K562 (cell line): ENCODE results near the gene VDAC2. TPM values are rescaled to one million over a fixed set of nuclear protein-coding genes. Genes with fewer than 3 reads are reported as not detected.
A peak's percentile ranks its signal among the peaks of the same experiment; 100 is the strongest.

Source experiments
- CXXC5 ChIP-seq: fragments of 250-450 bp; sonication (Bioruptor Pico); IDR thresholded peaks from 2 replicates; pipeline ENCODE4 v1.8.0; 2022; ENCODE audit warnings: inconsistent platforms, mild to moderate bottlenecking, moderate library complexity
- HDGF ChIP-seq: fragments of 450-650 bp; IDR thresholded peaks from 2 replicates; pipeline ENCODE4 v1.6.1; 2016
- HMG20A ChIP-seq: fragments of 450-650 bp; formaldehyde crosslinking; conservative IDR thresholded peaks from 2 replicates; pipeline ENCODE4 v1.4.0; 2020; ENCODE audit warnings: mild to moderate bottlenecking, mixed read lengths
- MEF2A ChIP-seq: IDR thresholded peaks from 2 replicates; pipeline ENCODE4 v1.6.1; 2011; ENCODE audit warnings: low read depth, mild to moderate bottlenecking, low read length, moderate library complexity; ENCODE audit not compliant: control insufficient read depth
- NFE2 ChIP-seq: IDR thresholded peaks from 2 replicates; pipeline ENCODE4 v1.6.1; 2014; ENCODE audit warnings: antibody characterized with exemption, low read depth
- NFE2L1 ChIP-seq: fragments of 450-650 bp; IDR thresholded peaks from 2 replicates; pipeline ENCODE4 v1.6.1; 2016; ENCODE audit warnings: missing genetic modification characterization, low read depth, mild to moderate bottlenecking, missing compliant biosample characterization, moderate library complexity, borderline replicate concordance
- POLR2B ChIP-seq: fragments of 450-650 bp; IDR thresholded peaks from 2 replicates; pipeline ENCODE4 v1.6.1; 2018; ENCODE audit warnings: low read depth; ENCODE audit not compliant: partially characterized antibody
- PURB ChIP-seq: sonication (generic); formaldehyde crosslinking; IDR thresholded peaks from 2 replicates; pipeline ENCODE4 v1.9.0; 2021; ENCODE audit warnings: low read depth, mild to moderate bottlenecking, missing genetic modification reagents
- SIN3B ChIP-seq: fragments of 450-650 bp; IDR thresholded peaks from 2 replicates; pipeline ENCODE4 v1.6.1; 2017; ENCODE audit warnings: low read depth, mild to moderate bottlenecking, moderate library complexity
- ZNF3 ChIP-seq: fragments of 250-450 bp; sonication (Bioruptor Pico); IDR thresholded peaks from 2 replicates; pipeline ENCODE4 v1.5.0; 2021; ENCODE audit warnings: mild to moderate bottlenecking, moderate library complexity
- ZNF778 ChIP-seq: fragments of 450-650 bp; formaldehyde crosslinking; IDR thresholded peaks from 2 replicates; pipeline ENCODE4 v1.4.0; 2020; ENCODE audit warnings: mild to moderate bottlenecking, moderate library complexity
- polyA plus RNA-seq, 8 experiments: library from polyadenylated mRNA; depleted of rRNA in 4 of 8; stranded (reverse) in 5 of 8; unstranded in 3 of 8; fragments of >200 nt; fragmentation: Nextera tagmentation in 2 of 8; fragmentation: Illumina TruSeq in 1 of 8; extraction: Ambion mirVana in 2 of 8; extraction: Trizol in 1 of 8; gene quantifications; 2 replicates each; pipeline versions ENCODE4 v1.2.1 to v1.2.3, GENCODE V29; 2011 to 2014; ENCODE audit warnings: inconsistent platforms in 1 of 8, missing spikeins in 1 of 8
- total RNA-seq, 7 experiments: library from RNA; depleted of rRNA in 6 of 7; stranded (reverse); fragments of >200 nt in 6 of 7; fragmentation: Illumina TruSeq in 2 of 7; extraction: Trizol in 2 of 7; gene quantifications; 2 replicates each; pipeline versions ENCODE4 v1.2.1 to v1.2.3, GENCODE V29; 2011 to 2021; ENCODE audit warnings: low replicate concordance in 1 of 7
- TF ChIP-seq, protein P1 (sequence below): fragments of 450-650 bp; IDR thresholded peaks from 2 replicates; pipeline ENCODE4 v1.7.1; 2018; ENCODE audit warnings: mild to moderate bottlenecking, low read depth; ENCODE audit not compliant: partially characterized antibody
- TF ChIP-seq, protein P2 (sequence below), 2 experiments: IDR thresholded peaks; 2 replicates each; pipeline ENCODE4 v1.6.1; 2011; ENCODE audit warnings: borderline replicate concordance in 1 of 2, control low read depth in 1 of 2, low read depth in 1 of 2, low read length in 1 of 2, mild to moderate bottlenecking in 1 of 2, mixed read lengths in 1 of 2, moderate library complexity in 1 of 2; ENCODE audit not compliant: insufficient read depth in 1 of 2, insufficient read length in 1 of 2, poor library complexity in 1 of 2, severe bottlenecking in 1 of 2; ENCODE audit errors: extremely low read depth in 1 of 2
- TF ChIP-seq, protein P3 (sequence below), 2 experiments: fragments of 250-450 bp in 1 of 2; fragments of 450-650 bp in 1 of 2; sonication (Bioruptor Pico) in 1 of 2; IDR thresholded peaks; 2 replicates each; pipeline versions ENCODE4 v1.6.1 to v1.8.0; 2016 to 2021; ENCODE audit warnings: mild to moderate bottlenecking in 2 of 2, moderate library complexity in 2 of 2, missing compliant biosample characterization in 1 of 2, missing genetic modification characterization in 1 of 2
- TF ChIP-seq, protein P4 (sequence below): sonication (generic); formaldehyde crosslinking; IDR thresholded peaks from 2 replicates; pipeline ENCODE4 v1.9.0; 2022; ENCODE audit warnings: mild to moderate bottlenecking, missing genetic modification reagents
- TF ChIP-seq, protein P5 (sequence below): sonication (generic); formaldehyde crosslinking; IDR thresholded peaks from 2 replicates; pipeline ENCODE4 v1.8.0; 2023; ENCODE audit warnings: mild to moderate bottlenecking, missing genetic modification reagents
- TF ChIP-seq, protein P6 (sequence below): fragments of 250-450 bp; sonication (Bioruptor Pico); IDR thresholded peaks from 2 replicates; pipeline ENCODE4 v1.4.0; 2020; ENCODE audit warnings: mild to moderate bottlenecking, moderate library complexity

VDAC2 gene
- total and polyA plus RNA-seq, 9 of the 15 experiments (the other 6 are each of a cell fraction or from before 2014, with no cell fraction given) = 139 to 450 (median 250) TPM

DNA sequence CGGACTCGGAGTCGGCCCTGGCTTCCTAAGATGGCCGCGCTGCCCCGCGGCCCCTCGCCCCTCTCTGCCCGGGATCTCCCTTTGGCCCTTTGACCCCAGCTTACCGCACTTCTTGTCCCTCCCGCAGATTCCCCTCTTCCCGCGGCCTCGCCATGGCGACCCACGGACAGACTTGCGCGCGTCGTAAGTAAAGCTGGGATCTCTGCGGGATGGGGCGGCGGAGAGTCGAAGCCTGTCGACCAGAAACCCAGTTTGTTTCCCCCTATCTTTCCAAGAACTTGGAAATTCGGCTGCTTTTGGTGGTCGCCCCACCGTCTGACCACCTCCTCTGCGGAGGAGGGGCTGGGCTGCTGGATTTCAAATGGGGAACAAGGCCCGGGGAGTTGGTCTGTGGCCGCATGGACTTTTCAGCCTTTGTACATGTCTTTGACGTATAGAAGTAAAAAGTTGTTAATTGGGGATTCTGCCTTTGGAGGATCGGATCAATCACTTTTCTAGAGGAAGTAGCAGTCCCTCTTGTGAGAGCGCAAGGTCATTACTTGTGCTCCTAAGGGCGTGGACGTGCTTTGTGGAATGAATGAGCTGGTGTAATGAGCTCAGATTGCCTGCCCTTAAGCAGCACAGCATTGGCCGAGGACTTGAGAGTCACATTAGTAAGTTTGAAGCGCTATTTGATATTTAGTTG is 553 bp downstream of the VDAC2 start (continued):
- TF ChIP-seq, protein P1, sequence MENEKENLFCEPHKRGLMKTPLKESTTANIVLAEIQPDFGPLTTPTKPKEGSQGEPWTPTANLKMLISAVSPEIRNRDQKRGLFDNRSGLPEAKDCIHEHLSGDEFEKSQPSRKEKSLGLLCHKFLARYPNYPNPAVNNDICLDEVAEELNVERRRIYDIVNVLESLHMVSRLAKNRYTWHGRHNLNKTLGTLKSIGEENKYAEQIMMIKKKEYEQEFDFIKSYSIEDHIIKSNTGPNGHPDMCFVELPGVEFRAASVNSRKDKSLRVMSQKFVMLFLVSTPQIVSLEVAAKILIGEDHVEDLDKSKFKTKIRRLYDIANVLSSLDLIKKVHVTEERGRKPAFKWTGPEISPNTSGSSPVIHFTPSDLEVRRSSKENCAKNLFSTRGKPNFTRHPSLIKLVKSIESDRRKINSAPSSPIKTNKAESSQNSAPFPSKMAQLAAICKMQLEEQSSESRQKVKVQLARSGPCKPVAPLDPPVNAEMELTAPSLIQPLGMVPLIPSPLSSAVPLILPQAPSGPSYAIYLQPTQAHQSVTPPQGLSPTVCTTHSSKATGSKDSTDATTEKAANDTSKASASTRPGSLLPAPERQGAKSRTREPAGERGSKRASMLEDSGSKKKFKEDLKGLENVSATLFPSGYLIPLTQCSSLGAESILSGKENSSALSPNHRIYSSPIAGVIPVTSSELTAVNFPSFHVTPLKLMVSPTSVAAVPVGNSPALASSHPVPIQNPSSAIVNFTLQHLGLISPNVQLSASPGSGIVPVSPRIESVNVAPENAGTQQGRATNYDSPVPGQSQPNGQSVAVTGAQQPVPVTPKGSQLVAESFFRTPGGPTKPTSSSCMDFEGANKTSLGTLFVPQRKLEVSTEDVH = no peak
- TF ChIP-seq ZNF3 (no peak), HMG20A (CRISPR knock-in tag) (no peak), SIN3B (no peak), NFE2L1 (tag) (no peak), MEF2A (no peak), HDGF (0 out of 2 replicates have a peak, but pooled peaks have one; percentile 38), ZNF778 (CRISPR knock-in tag) (no peak), CXXC5 (CRISPR knock-in tag) (no peak), PURB (CRISPR knock-in tag) (no peak), POLR2B (no peak), NFE2 (no peak)
- TF ChIP-seq, protein P2, sequence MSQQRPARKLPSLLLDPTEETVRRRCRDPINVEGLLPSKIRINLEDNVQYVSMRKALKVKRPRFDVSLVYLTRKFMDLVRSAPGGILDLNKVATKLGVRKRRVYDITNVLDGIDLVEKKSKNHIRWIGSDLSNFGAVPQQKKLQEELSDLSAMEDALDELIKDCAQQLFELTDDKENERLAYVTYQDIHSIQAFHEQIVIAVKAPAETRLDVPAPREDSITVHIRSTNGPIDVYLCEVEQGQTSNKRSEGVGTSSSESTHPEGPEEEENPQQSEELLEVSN (IDR thresholded peaks at IDR 0.05; ENCODE audit: borderline replicate concordance in 1 of 2, extremely low read depth in 1 of 2, insufficient read depth in 1 of 2, insufficient read length in 1 of 2, low read depth in 1 of 2, low read length in 1 of 2, poor library complexity in 1 of 2, severe bottlenecking in 1 of 2) = no peak
- TF ChIP-seq, protein P3, sequence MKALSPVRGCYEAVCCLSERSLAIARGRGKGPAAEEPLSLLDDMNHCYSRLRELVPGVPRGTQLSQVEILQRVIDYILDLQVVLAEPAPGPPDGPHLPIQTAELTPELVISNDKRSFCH (CRISPR knock-in tag; IDR thresholded peaks at IDR 0.05) = no peak
- TF ChIP-seq, protein P3 (tag; IDR thresholded peaks at IDR 0.05) = no peak
- TF ChIP-seq, protein P4, sequence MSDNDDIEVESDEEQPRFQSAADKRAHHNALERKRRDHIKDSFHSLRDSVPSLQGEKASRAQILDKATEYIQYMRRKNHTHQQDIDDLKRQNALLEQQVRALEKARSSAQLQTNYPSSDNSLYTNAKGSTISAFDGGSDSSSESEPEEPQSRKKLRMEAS (CRISPR knock-in tag) = no peak
- TF ChIP-seq, protein P5, sequence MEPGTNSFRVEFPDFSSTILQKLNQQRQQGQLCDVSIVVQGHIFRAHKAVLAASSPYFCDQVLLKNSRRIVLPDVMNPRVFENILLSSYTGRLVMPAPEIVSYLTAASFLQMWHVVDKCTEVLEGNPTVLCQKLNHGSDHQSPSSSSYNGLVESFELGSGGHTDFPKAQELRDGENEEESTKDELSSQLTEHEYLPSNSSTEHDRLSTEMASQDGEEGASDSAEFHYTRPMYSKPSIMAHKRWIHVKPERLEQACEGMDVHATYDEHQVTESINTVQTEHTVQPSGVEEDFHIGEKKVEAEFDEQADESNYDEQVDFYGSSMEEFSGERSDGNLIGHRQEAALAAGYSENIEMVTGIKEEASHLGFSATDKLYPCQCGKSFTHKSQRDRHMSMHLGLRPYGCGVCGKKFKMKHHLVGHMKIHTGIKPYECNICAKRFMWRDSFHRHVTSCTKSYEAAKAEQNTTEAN = no peak
- TF ChIP-seq, protein P6, sequence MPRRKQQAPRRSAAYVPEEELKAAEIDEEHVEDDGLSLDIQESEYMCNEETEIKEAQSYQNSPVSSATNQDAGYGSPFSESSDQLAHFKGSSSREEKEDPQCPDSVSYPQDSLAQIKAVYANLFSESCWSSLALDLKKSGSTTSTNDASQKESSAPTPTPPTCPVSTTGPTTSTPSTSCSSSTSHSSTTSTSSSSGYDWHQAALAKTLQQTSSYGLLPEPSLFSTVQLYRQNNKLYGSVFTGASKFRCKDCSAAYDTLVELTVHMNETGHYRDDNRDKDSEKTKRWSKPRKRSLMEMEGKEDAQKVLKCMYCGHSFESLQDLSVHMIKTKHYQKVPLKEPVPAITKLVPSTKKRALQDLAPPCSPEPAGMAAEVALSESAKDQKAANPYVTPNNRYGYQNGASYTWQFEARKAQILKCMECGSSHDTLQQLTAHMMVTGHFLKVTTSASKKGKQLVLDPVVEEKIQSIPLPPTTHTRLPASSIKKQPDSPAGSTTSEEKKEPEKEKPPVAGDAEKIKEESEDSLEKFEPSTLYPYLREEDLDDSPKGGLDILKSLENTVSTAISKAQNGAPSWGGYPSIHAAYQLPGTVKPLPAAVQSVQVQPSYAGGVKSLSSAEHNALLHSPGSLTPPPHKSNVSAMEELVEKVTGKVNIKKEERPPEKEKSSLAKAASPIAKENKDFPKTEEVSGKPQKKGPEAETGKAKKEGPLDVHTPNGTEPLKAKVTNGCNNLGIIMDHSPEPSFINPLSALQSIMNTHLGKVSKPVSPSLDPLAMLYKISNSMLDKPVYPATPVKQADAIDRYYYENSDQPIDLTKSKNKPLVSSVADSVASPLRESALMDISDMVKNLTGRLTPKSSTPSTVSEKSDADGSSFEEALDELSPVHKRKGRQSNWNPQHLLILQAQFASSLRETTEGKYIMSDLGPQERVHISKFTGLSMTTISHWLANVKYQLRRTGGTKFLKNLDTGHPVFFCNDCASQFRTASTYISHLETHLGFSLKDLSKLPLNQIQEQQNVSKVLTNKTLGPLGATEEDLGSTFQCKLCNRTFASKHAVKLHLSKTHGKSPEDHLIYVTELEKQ (CRISPR knock-in tag) = no peak
